ENCODE measurements around the gene PAPPA2. TPM values are rescaled to one million over a fixed set of nuclear protein-coding genes. Genes with fewer than 3 reads are reported as not detected.

PAPPA2 gene
- total and polyA plus RNA-seq, 9 of the 15 experiments (the other 6 are each of a cell fraction or from before 2014, with no cell fraction given), result 0.01 to 0.15 (median 0.05) TPM; not detected in 2

- CTCF ChIA-PET (ENCODE audit: low intra/inter-chr PET ratio), result no interaction called here
- no peak overlapping the region for H3K4me2 ChIP-seq (ENCODE audit: insufficient read depth, low read length)
- H3K27me3 ChIP-seq (ENCODE audit: control insufficient read depth in 2 of 2, insufficient read depth in 2 of 2, low read length in 2 of 2), result peaks cover 0 to under 1% of the 10 kb centered on the region in 2 experiments; a peak in 1 of 5 replicates
- no peaks in the 10 kb centered on the region for H3K79me2 ChIP-seq (ENCODE audit: control insufficient read depth, insufficient read depth, low read length)
- BruUV-seq (replicated peaks), result no TSS peak
- H3K4me1 ChIP-seq (replicated peaks in 1 of 2; ENCODE audit: control insufficient read depth in 2 of 2, insufficient read depth in 2 of 2, low read length in 2 of 2), result no peaks in the 10 kb centered on the region
- no peak overlapping the region for H3K4me3 ChIP-seq
- H3K9me1 ChIP-seq (ENCODE audit: control insufficient read depth, insufficient read depth, low read length), result no peaks in the 10 kb centered on the region
- no peak for FAIRE-seq
- no peak overlapping the region for H3K27ac ChIP-seq (ENCODE audit: extremely low read depth, low read depth, low read length)
- no peak for DNase-seq (ENCODE audit: extremely low read depth in 1 of 4, low spot score in 3 of 4)
- TF ChIP-seq ZBTB17 (CRISPR knock-in tag; IDR thresholded peaks at IDR 0.05), result no peak
- in situ Hi-C loops (cut with MboI) (no loop called here), intact Hi-C loops (cut with micrococcal nuclease) (no loop called here)
- H3K9ac ChIP-seq (ENCODE audit: insufficient read depth in 1 of 2, low read depth in 2 of 2, low read length in 2 of 2), result no peak overlapping the region
- no peak overlapping the region for H2AFZ ChIP-seq (ENCODE audit: low read depth, low read length)
- no peaks in the 10 kb centered on the region for H3K36me3 ChIP-seq (ENCODE audit: control insufficient read depth, insufficient read depth, low read length)
- H3K9me3 ChIP-seq (replicated peaks; ENCODE audit: control insufficient read depth, insufficient read depth, low read depth, low read length), result no peaks in the 10 kb centered on the region
- H4K20me1 ChIP-seq (replicated peaks; ENCODE audit: control insufficient read depth, insufficient read depth, low read length), result no peaks in the 10 kb centered on the region
- ATAC-seq, result no peak
- POLR2A ChIA-PET, result no interaction called here
These were observed 273.0 kb downstream of the PAPPA2 start for GRCh38 chr1:176736015-176736414.

GRCh38 chr1:176741181-176741580 is 278.2 kb downstream of the PAPPA2 start:
- DNase-seq (ENCODE audit: extremely low read depth in 1 of 4, low spot score in 3 of 4) (no peak), FAIRE-seq (no peak), ATAC-seq (no peak)
- H2AFZ ChIP-seq (ENCODE audit: low read depth, low read length), result no peak overlapping the region
- no peaks in the 10 kb centered on the region for H3K36me3 ChIP-seq (ENCODE audit: control insufficient read depth, insufficient read depth, low read length)
- H3K9me3 ChIP-seq (replicated peaks; ENCODE audit: control insufficient read depth, insufficient read depth, low read depth, low read length), result no peaks in the 10 kb centered on the region
- no peak overlapping the region for H3K4me3 ChIP-seq
- no peak overlapping the region for H3K9ac ChIP-seq (ENCODE audit: insufficient read depth in 1 of 2, low read depth in 2 of 2, low read length in 2 of 2)
- peaks cover 0 to 3% of the 10 kb centered on the region in 2 experiments; a peak in 2 of 5 replicates for H3K27me3 ChIP-seq (ENCODE audit: control insufficient read depth in 2 of 2, insufficient read depth in 2 of 2, low read length in 2 of 2)
- H3K27ac ChIP-seq (ENCODE audit: extremely low read depth, low read depth, low read length), result no peak overlapping the region
- in situ Hi-C loops (cut with MboI), result no loop called here
- intact Hi-C loops (cut with micrococcal nuclease), result no loop called here
- no peaks in the 10 kb centered on the region for H4K20me1 ChIP-seq (replicated peaks; ENCODE audit: control insufficient read depth, insufficient read depth, low read length)
- CTCF ChIA-PET (ENCODE audit: low intra/inter-chr PET ratio), result no interaction called here
- POLR2A ChIA-PET, result no interaction called here
- H3K79me2 ChIP-seq (ENCODE audit: control insufficient read depth, insufficient read depth, low read length), result no peaks in the 10 kb centered on the region
- BruUV-seq (replicated peaks), result no TSS peak
- H3K9me1 ChIP-seq (ENCODE audit: control insufficient read depth, insufficient read depth, low read length), result no peaks in the 10 kb centered on the region
- whole genome bisulfite sequencing (ENCODE audit: insufficient coverage, low coverage, missing lambda C conversion rate), result 1% methylated on average over 4 of the region's 4 CpGs
- no peaks in the 10 kb centered on the region for H3K4me1 ChIP-seq (replicated peaks in 1 of 2; ENCODE audit: control insufficient read depth in 2 of 2, insufficient read depth in 2 of 2, low read length in 2 of 2)
- no peak overlapping the region for H3K4me2 ChIP-seq (ENCODE audit: insufficient read depth, low read length)
- TF ChIP-seq PURB (CRISPR knock-in tag; IDR thresholded peaks at IDR 0.05; ENCODE audit: low read depth), result no peak
- TF ChIP-seq THRAP3 (IDR thresholded peaks at IDR 0.05; ENCODE audit: borderline replicate concordance), result no peak
- TF ChIP-seq ZBTB8A (IDR thresholded peaks at IDR 0.05; ENCODE audit: partially characterized antibody), result no peak
- TF ChIP-seq MAFG (tag; conservative IDR thresholded peaks at IDR 0.05), result no peak
- no peak for TF ChIP-seq SOX6 (IDR thresholded peaks at IDR 0.05)
- TF ChIP-seq HCFC1 (IDR thresholded peaks at IDR 0.05; ENCODE audit: low read depth, low read length), result no peak
- no peak for TF ChIP-seq BACH1 (tag; IDR thresholded peaks at IDR 0.05)
- no peak for TF ChIP-seq ARID3A (IDR thresholded peaks at IDR 0.05; ENCODE audit: borderline replicate concordance, low read depth, low read length)
- no peak for TF ChIP-seq ZNF830 (CRISPR knock-in tag; IDR thresholded peaks at IDR 0.05)
- TF ChIP-seq RERE (CRISPR knock-in tag; IDR thresholded peaks at IDR 0.05; ENCODE audit: borderline replicate concordance), result no peak
